Osteocyte (in vitro differentiated cells): Measurements from ENCODE around the gene NFIX. TPM values are rescaled to one million over a fixed set of nuclear protein-coding genes. Genes with fewer than 3 reads are reported as not detected.

Experiments
- DNase-seq: peaks from one replicate; pipeline ENCODE4 v3.0.0; 2021; ENCODE audit warnings: mixed read lengths; ENCODE audit not compliant: unreplicated experiment; ENCODE audit errors: extremely low spot score
- H3K27ac Mint-ChIP-seq: one replicate; pipeline ENCODE4 v1.8.0; 2021; ENCODE audit warnings: mild to moderate bottlenecking, mixed read lengths; ENCODE audit not compliant: unreplicated experiment
- H3K27me3 Mint-ChIP-seq: one replicate; pipeline ENCODE4 v1.8.0; 2021; ENCODE audit warnings: mixed read lengths; ENCODE audit not compliant: unreplicated experiment
- H3K36me3 Mint-ChIP-seq: one replicate; pipeline ENCODE4 v1.8.0; 2021; ENCODE audit warnings: mixed read lengths; ENCODE audit not compliant: unreplicated experiment
- H3K4me1 Mint-ChIP-seq: one replicate; pipeline ENCODE4 v1.8.0; 2021; ENCODE audit warnings: mixed read lengths; ENCODE audit not compliant: unreplicated experiment
- H3K4me3 Mint-ChIP-seq: one replicate; pipeline ENCODE4 v1.8.0; 2021; ENCODE audit warnings: mild to moderate bottlenecking, moderate library complexity, mixed read lengths; ENCODE audit not compliant: unreplicated experiment
- H3K9me3 Mint-ChIP-seq: one replicate; pipeline ENCODE4 v1.8.0; 2021; ENCODE audit warnings: mixed read lengths; ENCODE audit not compliant: unreplicated experiment
- CTCF ChIP-seq: fragments of 200-600 bp; sonication (generic); IDR thresholded peaks from 2 replicates; pipeline ENCODE4 v1.5.0; 2021; ENCODE audit warnings: antibody characterized with exemption, mild to moderate bottlenecking, moderate library complexity
- total RNA-seq: library from RNA; stranded (reverse); gene quantifications from 2 replicates; pipeline ENCODE4 v1.2.1, GENCODE V29; 2021

NFIX gene
- total RNA-seq, 1 donor from 2014 or later = 87.0 TPM

GRCh38 chr19:13122275-13122878, 127.1 kb downstream of the NFIX start:
- H3K4me1 Mint-ChIP-seq = peaks cover 39% of the 10 kb centered on the region
- no peaks in the 10 kb centered on the region for H3K9me3 Mint-ChIP-seq
- no peaks in the 10 kb centered on the region for H3K27me3 Mint-ChIP-seq
- TF ChIP-seq CTCF = no peak
- DNase-seq = no peak
- H3K36me3 Mint-ChIP-seq = no peaks in the 10 kb centered on the region
- H3K4me3 Mint-ChIP-seq = no peak overlapping the region
- peak overlapping the region; percentile 89 for H3K27ac Mint-ChIP-seq

DNA sequence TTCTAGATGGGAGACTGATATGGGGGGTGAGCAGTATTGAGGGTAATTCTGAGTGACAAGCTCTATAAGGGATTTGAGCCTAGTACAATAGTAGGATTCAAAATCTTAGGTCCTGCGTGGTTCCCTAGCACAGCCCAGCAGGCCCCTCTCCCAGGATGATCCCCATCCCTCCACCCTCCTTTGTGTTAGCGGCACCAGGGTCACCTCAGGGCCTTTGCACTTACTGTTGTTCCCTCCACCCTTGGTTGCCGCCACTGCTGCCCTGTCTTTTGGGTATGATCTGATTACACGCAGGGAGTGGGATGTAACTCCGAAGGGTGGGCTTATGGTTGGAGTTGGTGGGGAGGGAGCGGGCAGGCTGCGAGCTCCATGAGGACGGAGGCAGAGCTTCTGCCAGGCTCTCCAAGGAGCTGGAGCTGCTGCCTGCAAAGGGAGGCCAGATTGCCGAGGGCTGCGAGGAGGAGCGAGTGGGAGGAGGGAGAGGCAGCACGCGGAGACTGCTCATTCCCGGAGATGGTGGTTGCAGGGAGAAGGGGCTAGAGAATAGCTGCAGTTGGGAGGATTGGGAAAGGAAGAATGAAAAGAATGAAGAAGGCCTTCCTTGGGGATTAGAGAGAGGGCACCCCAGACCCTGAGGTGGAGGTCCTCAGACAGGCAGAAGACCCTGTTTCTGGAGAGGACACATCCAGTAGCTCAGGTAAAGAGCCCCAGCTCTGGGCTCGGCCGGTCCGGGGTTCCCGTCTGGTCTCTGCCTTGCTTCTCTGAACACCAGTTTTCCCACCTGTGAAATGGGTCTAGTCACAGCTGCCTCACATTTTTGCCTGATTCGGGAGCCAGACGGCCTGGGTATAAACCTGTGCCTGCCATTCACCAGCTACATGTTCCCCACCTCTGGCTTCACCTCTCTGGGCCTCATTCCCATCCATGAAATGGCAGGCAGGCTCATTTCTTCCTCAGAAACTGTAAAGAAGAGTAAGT, 128.0 kb downstream of the NFIX start:
- H3K36me3 Mint-ChIP-seq = no peaks in the 10 kb centered on the region

GRCh38 chr19:13127051-13127450, 131.8 kb downstream of the NFIX start:
- Mint-ChIP-seq H3K4me1 (peaks cover 7% of the 10 kb centered on the region), H3K9me3 (no peaks in the 10 kb centered on the region), H3K27me3 (no peaks in the 10 kb centered on the region), H3K27ac (no peak overlapping the region), H3K4me3 (no peak overlapping the region), H3K36me3 (no peaks in the 10 kb centered on the region)
- TF ChIP-seq CTCF = no peak
- no peak for DNase-seq

More for the DNA sequence above, 128.0 kb downstream of the NFIX start:
- TF ChIP-seq CTCF = no peak
- no peak for DNase-seq
- no peaks in the 10 kb centered on the region for H3K27me3 Mint-ChIP-seq
- no peaks in the 10 kb centered on the region for H3K9me3 Mint-ChIP-seq
- no peak overlapping the region for H3K4me3 Mint-ChIP-seq
- H3K4me1 Mint-ChIP-seq = peaks cover 36% of the 10 kb centered on the region
- peak overlapping the region; percentile 37 for H3K27ac Mint-ChIP-seq

DNA sequence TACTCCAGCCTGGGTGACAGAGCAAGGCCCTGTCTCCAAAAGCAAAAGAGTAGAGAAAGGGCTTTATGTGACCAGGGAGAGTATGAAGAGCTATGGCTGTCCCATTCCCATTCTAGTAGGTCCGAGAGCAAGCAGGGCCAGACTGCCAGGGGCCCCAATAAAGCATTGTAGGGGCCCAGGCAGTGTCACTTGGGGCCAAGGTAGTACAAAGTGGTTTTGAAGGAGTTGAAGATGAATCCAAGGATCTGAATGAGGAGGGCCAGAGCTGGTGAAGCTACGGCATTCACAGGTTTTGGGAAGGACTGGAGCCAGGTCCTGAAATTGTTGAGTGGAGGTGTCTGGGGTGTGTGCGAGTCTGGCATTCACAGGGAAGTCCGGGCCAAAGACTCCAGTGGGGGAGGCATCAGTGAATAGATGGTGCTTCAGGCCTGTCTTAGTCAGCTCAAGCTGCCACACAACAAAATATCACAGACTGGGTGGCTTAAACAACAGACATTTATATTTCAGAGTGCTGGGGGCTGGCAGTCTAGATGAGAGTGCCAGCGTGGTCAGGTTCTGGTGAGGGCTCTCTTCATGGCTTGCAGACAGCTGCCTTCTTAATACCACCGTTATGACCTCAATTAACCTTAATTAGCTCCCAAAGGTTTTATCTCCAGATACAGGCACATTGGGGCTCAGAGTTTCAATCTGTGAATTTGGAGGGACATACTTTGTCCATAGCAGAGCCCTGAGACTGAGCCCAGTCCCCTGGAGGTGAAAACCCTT, 132.7 kb downstream of the NFIX start:
- Mint-ChIP-seq H3K27me3 (no peaks in the 10 kb centered on the region), H3K36me3 (no peaks in the 10 kb centered on the region), H3K4me1 (no peaks in the 10 kb centered on the region), H3K9me3 (no peaks in the 10 kb centered on the region), H3K27ac (peak overlapping the region; percentile 25), H3K4me3 (no peak overlapping the region)
- DNase-seq = no peak
- TF ChIP-seq CTCF = no peak
